HG02759 (cell line): ENCODE data around the gene OR6N1.
A peak's percentile ranks its signal among the peaks of the same experiment; 100 is the strongest.

Experiments
- ATAC-seq: cut with Tn5 transposase; IDR thresholded peaks from one replicate; pipeline ENCODE4 v1.9.1; 2021; ENCODE audit warnings: mild to moderate bottlenecking, moderate library complexity; ENCODE audit not compliant: unreplicated experiment

OR6N1 gene

GRCh38 chr1:158754420-158754819 lies 17.6 kb downstream of the OR6N1 start, which contains the start of gene OR6K6:
Gene OR6K6, plus strand, starts transcription at chr1:158754720. Its CDS starts 168 bp downstream, at chr1:158754888.
- ATAC-seq: no peak

DNA sequence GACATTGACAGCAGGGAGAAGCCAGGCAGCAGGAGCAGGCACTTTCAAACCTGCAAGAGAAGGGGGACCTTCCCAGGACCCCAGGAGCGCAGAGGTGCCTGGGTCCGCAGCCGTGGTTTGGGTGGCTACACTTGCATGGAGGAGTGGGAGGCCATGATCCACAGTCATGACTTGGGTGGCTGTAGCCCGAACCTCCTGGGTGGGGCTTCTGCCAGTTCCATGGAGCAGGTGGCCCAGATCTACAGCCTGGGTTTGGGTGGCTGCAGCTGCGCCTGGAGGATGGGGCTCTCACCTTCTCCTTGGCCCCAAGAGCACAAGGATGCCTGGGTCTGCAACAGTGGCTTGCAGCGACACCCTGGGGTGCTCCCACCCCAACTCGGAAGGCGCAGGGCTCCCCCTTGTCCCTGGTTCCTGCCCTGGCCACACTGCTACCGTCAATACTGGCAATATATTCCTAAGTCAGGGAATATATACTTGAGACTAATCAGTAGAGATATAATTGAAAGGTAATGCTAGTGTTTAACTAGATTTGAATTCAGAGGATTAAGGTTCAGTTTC lies 19.8 kb downstream of the OR6N1 start:
- ATAC-seq: no peak

- no peak for ATAC-seq
Observed at GRCh38 chr1:158735848-158736247, 36.1 kb downstream of the OR6N1 start.

DNA sequence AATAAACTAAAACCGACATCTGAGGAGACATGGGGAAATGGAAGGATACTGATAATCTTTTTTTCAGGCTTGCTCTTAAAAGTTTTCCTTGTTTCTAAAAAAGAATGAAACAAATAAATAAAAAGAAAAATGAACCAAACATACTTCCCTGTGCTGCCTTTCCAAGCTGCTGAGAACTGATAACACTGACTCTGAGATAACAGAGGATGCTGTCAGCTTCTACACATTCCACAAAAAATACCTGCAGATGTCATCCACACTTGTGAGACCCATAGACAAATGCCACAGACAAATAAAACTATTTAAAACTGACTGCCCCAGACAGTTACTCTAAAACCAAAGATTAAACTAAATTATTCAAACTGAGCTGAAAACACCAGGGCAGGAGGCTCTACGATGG lies 39.5 kb downstream of the OR6N1 start:
- no peak for ATAC-seq

DNA sequence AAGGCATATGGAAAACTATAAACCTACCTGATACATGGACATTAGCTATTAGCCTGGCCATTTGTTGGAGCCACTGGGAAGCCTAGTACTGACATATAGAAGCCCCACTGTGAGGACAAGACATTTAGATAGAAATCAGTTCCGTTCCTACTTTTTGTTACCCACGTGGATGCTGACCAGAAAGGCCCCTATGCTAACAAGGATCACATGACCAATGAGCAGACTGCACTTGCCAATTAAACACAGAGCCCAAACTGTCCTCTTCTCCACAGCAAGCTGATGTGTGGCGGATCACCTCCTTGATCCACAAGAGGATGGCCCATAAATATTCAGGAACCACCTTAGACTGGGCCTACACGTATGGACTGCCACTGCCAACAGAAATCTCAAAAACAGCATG lies 40.3 kb downstream of the OR6N1 start:
- no peak for ATAC-seq

- ATAC-seq: no peak
Observed at GRCh38 chr1:158730453-158730852, 41.5 kb downstream of the OR6N1 start.

- ATAC-seq: no peak
Observed at GRCh38 chr1:158728510-158729225, 43.3 kb downstream of the OR6N1 start.

- ATAC-seq: no peak
Observed at GRCh38 chr1:158724442-158724841, 47.6 kb downstream of the OR6N1 start.

- no peak for ATAC-seq
Observed at GRCh38 chr1:158720620-158721019, 51.4 kb downstream of the OR6N1 start, which contains the start of gene OR6K3. Gene OR6K3, minus strand, starts transcription at chr1:158720720. Its CDS starts 2,605 bp downstream, at chr1:158718115.

- ATAC-seq: no peak
Observed at GRCh38 chr1:158719664-158720063, 52.3 kb downstream of the OR6N1 start.

DNA sequence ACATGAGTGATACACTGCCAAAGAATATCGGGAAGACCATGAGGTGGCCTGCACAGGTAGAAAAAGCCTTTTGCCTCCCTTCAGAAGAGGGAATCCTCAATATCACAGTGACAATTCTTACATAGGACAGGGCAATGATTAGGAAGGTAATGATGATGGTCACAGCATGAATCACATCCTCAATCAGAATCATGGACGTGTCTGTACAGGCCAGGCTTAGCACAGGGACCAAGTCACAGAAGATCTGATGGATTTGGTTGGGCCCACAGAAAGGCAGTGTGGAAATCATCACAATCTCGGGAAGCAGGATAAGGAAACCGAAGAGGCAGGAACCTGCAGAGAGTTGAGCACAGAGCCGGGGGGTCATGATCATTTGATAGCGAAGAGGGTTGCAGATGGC lies 54.7 kb downstream of the OR6N1 start:
- ATAC-seq: no peak

DNA sequence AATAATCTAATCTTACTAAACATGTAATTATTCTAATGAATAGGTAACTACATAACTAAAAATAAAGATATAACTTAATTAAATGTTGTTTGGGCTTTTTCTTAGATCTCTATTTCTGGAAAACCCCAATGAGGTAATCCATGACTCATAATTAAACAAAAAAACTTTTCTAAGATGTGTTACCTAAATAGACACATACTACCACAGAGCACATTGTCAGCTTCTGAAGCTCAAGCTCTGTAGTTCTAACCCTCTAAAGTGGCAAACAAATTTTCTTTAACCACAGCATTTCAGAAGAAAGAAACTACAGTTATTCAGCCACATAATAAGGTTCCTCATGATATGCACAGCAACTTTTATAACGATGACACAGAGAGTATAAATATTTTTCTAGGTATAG lies 55.7 kb downstream of the OR6N1 start:
- peak; percentile 67 for ATAC-seq

DNA sequence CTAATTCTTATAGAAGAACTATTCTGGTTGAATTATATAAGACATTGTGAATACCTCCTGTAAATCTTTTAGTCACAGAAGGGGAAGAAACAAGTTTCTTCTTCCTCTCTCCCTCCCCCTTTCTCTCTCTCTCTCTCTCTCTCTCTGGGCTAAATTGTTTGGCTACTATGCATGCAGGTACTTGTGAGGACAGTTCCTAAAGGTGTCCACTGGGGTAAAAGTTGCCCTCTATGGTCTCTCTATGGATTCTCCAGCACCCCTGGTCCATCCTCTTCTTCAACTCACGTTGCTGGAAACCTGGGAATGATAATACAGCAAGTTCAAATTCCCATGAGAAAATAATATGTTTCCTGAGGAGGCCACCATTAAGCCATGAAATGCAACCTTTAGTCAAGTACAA lies 57.2 kb downstream of the OR6N1 start:
- ATAC-seq: no peak
